GM12874 (cell line): ENCODE measurements around the gene XIRP2.

Experiments
- TF ChIP-seq, protein P1 (sequence below): IDR thresholded peaks from 2 replicates; pipeline ENCODE4 v1.5.1; 2011; ENCODE audit warnings: low read depth, mild to moderate bottlenecking, control low read depth, low read length, moderate library complexity; ENCODE audit not compliant: insufficient read depth

The XIRP2 gene

DNA sequence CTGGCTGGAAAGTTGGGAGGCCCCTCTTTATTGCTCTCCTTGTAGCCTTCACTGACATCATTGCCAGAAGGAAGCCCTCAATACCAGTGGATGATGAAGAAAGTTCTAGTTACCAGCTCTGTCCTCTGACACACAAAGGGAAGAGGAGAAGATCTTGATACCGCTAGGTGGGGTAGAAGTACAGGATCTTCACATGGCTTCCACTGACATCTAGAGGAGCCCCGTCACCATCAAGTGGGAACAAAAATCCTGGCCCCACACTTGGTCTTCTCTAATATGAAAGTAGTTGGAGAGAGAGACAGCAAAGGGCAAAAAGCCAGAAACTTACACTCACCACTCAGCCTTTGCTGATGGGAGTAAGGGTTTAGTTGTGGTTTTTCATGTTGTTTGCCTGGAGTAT lies 12.4 kb downstream of the XIRP2 start:
- TF ChIP-seq, protein P1, sequence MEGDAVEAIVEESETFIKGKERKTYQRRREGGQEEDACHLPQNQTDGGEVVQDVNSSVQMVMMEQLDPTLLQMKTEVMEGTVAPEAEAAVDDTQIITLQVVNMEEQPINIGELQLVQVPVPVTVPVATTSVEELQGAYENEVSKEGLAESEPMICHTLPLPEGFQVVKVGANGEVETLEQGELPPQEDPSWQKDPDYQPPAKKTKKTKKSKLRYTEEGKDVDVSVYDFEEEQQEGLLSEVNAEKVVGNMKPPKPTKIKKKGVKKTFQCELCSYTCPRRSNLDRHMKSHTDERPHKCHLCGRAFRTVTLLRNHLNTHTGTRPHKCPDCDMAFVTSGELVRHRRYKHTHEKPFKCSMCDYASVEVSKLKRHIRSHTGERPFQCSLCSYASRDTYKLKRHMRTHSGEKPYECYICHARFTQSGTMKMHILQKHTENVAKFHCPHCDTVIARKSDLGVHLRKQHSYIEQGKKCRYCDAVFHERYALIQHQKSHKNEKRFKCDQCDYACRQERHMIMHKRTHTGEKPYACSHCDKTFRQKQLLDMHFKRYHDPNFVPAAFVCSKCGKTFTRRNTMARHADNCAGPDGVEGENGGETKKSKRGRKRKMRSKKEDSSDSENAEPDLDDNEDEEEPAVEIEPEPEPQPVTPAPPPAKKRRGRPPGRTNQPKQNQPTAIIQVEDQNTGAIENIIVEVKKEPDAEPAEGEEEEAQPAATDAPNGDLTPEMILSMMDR = 0 out of 2 replicates have a peak, but pooled peaks have one; percentile 1

DNA sequence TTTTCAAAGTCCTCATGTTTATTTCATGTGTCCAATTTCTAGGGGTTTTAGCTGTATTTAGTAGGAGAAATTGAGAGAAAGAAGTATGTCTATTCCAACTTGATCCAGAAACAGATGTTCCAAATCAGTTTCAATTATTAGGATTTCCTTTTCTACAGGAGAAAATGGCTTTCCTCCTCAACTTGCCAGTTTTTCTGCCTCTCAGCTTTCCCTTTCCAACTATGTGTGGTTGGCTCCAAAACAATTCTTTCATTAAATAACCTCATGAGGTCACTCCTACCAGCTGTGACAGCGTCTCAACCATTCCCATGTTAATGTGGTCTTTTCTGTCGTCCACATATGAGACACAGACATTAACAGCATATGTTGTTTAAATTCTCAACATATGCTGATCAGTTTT lies 13.1 kb downstream of the XIRP2 start:
- TF ChIP-seq, protein P1 = no peak

DNA sequence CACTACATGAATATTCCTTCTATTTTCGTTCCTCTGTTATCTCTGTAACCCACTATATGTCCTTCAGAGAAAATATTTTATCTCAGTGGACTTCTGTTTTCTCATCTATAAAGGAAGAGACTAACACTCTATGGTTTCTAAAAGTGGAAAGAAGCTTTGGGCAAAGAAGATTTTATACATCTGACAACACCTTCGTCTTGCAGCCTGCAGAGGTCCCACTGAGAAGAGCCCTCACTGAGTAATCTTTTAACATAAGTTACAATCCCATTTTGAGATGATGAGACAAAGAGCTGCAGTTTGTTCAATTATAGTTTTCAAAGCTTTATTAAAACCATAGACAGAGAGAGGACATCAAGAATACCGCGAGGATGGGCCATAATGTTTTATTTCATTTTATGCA lies 28.7 kb downstream of the XIRP2 start:
- TF ChIP-seq, protein P1 = no peak

DNA sequence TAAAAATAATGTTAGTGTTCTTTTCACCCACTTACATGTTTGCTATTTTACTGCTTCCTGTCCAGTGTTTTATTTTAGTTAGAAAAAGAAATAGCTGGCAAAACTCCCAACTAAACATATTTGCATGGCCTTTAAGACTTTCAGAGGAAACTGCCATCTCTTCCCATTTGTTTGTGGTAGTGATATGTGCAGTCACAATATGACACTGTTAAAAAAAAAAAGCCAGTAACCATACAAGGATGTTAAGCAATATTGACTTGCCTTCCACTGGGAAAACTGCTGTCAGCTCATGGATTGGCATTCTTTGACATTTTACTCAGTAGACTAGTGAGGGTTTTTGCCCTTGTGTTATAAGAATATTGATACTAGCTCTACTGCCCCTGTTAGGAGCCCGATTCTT lies 29.1 kb downstream of the XIRP2 start:
- TF ChIP-seq, protein P1 = no peak

DNA sequence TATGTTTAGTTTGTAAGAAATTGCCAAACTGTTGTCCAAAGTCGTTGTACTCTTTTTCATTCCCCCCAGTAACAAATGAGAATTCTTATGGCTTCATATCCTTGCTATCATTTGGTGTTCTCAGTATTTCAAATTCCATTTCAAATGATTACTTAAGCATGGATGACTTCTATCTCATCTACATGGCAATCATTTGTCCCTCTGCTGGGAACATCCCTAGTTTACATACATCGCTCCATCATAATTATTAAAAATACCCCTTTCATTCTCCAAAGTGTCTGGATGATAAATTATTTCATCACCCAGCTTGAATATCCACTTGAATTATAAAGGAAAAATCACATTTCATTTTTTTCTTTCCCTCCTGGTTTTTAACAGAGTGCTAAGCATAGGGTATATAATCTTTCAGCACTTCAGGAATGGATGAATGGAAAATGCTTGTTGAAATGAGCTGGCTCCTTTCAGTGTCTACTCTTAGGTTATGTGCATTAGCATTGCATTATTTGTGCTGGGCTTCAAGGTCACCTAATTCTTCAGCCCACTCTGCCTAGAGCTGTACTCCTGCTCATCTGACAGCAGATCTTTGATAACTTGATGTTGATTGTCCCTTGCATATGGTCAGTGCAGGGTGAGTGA lies 33.1 kb downstream of the XIRP2 start:
- TF ChIP-seq, protein P1 = no peak

DNA sequence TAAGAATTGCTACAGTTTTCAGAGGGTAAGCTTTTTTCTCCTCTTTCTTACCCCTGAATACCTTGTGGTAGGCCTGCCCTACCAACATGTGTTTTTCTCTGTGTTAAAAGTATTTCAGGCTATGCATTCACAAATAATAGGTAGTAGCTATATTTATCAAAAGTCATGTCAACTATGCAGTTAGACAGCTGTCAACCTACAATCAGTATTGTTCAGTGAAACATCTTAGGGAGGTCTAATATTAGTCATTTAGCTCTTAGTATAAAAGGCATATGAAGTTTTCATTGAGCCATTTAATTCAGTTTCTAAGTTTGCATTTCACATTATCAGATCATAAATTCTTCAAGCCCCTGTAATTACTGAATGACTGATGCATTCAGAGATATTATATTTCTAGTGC lies 36.7 kb downstream of the XIRP2 start:
- TF ChIP-seq, protein P1 = no peak

DNA sequence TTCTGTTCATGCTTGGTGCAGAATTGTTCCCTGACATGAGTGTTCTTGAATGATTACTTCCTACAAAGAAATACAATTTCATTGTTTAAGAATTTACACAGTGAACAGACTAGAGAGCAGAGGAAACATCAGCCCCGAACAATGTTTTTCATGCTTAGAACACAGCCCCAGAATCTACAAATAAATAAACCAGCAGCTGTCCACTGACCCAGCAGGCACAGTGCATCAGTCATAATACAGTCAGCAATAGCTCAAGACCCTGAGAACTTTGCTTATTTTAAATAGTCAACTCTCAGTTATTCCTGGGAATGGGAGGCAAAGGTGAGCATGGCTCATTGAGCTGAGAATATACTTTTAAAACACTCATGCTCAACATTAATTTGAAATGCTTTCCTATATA lies 38.4 kb downstream of the XIRP2 start:
- TF ChIP-seq, protein P1 = no peak
